GM12878 (cell line): ENCODE results near the gene C15orf39. TPM values are rescaled to one million over a fixed set of nuclear protein-coding genes. Genes with fewer than 3 reads are reported as not detected.

Experiments
- ATAC-seq: fragments of 200-7000 bp; cut with Tn5 transposase; 3 replicates; pipeline ENCODE4 v1.9.1; 2020; ENCODE audit warnings: mild to moderate bottlenecking, moderate library complexity
- BruUV-seq: library from RNA; stranded (reverse); fragments of 400-500 nt; replicated peaks from 2 replicates; lab custom pipeline; 2021; lab: Mats Ljungman, UMichigan
- CTCF ChIA-PET: fragments of 300-600 bp; sonication (Branson Sonifier 250); formaldehyde crosslinking; extraction: SDS; loops from one replicate; lab custom pipeline; 2021; ENCODE audit warnings: inconsistent platforms; lab: Yijun Ruan, JAX
- POLR2A ChIA-PET: fragments of 350-600 bp; formaldehyde crosslinking; extraction: SDS; loops from one replicate; lab custom pipeline; 2021; ENCODE audit warnings: inconsistent platforms; lab: Charles Lee
- RAD21 ChIA-PET: fragments of 300-600 bp; sonication (Branson Sonifier 250); formaldehyde crosslinking; loops from one replicate; lab custom pipeline; 2023; ENCODE audit warnings: antibody characterized with exemption; ENCODE audit not compliant: unreplicated experiment; lab: Charles Lee
- SMC1A ChIA-PET: fragments of 300-600 bp; sonication (Branson Sonifier 250); formaldehyde crosslinking; loops from one replicate; lab custom pipeline; 2023; ENCODE audit not compliant: unreplicated experiment, uncharacterized antibody; lab: Charles Lee
- DNase-seq: peaks from one replicate; pipeline ENCODE4 v3.0.0-alpha.2; 2011; ENCODE audit warnings: low read depth, low spot score
- FAIRE-seq: peaks from 3 replicates; lab custom pipeline; 2011; peaks lifted over from hg19 to GRCh38; lab: Jason Lieb, UNC
- H2AFZ ChIP-seq: 2 replicates; pipeline ENCODE4 v1.6.0; 2011; ENCODE audit warnings: low read depth, low read length, control low read depth; ENCODE audit not compliant: control insufficient read depth
- H3K27ac ChIP-seq: 2 replicates; pipeline ENCODE4 v1.5.1; 2011; ENCODE audit warnings: control low read depth; ENCODE audit not compliant: control insufficient read depth, insufficient read depth
- H3K27me3 ChIP-seq, 2 experiments: replicated peaks in 1 of 2; 2 replicates each; pipeline versions ENCODE4 v1.6.0 to v1.6.1; 2011; ENCODE audit warnings: low read length in 1 of 2; ENCODE audit not compliant: control insufficient read depth in 2 of 2, insufficient read depth in 2 of 2
- H3K36me3 ChIP-seq, 2 experiments: 2 replicates each; pipeline ENCODE4 v1.5.1; 2011; ENCODE audit warnings: low read length in 1 of 2; ENCODE audit not compliant: control insufficient read depth in 2 of 2, insufficient read depth in 2 of 2
- H3K4me1 ChIP-seq: 2 replicates; pipeline ENCODE4 v1.6.1; 2011; ENCODE audit warnings: mild to moderate bottlenecking, low read length, moderate library complexity, mixed read lengths; ENCODE audit not compliant: control insufficient read depth, insufficient read depth
- H3K4me2 ChIP-seq: 2 replicates; pipeline ENCODE4 v1.6.0; 2011; ENCODE audit warnings: control low read depth; ENCODE audit not compliant: control insufficient read depth, insufficient read depth
- H3K4me3 ChIP-seq: fragments of 200-600 bp; sonication (generic); 2 replicates; pipeline ENCODE4 v1.5.1; 2016
- H3K79me2 ChIP-seq: 2 replicates; pipeline ENCODE4 v1.6.0; 2011; ENCODE audit warnings: low read length; ENCODE audit not compliant: control insufficient read depth, insufficient read depth
- H3K9ac ChIP-seq: 2 replicates; pipeline ENCODE4 v1.8.0; 2011; ENCODE audit warnings: low read length, control low read depth, mixed read lengths; ENCODE audit not compliant: control insufficient read depth, insufficient read depth
- H3K9me3 ChIP-seq: replicated peaks from 3 replicates; pipeline ENCODE4 v1.5.1; 2011; ENCODE audit warnings: mild to moderate bottlenecking, low read length; ENCODE audit not compliant: control insufficient read depth, insufficient read depth
- H4K20me1 ChIP-seq: 2 replicates; pipeline ENCODE4 v1.6.0; 2011; ENCODE audit not compliant: control insufficient read depth, insufficient read depth
- ATF3 ChIP-seq: IDR thresholded peaks from 2 replicates; pipeline ENCODE4 v1.6.1; 2011; ENCODE audit warnings: low read depth, mild to moderate bottlenecking, low read length, moderate library complexity, borderline replicate concordance; ENCODE audit errors: extremely low read depth
- BACH1 ChIP-seq: fragments of 450-650 bp; IDR thresholded peaks from 2 replicates; pipeline ENCODE4 v1.6.1; 2017; ENCODE audit warnings: mild to moderate bottlenecking, borderline replicate concordance
- CTCF ChIP-seq, 3 experiments: IDR thresholded peaks in 2 of 3; conservative IDR thresholded peaks in 1 of 3; 2 replicates each; pipeline ENCODE4 v1.5.1; 2011; ENCODE audit warnings: low read depth in 3 of 3, low read length in 3 of 3, mild to moderate bottlenecking in 3 of 3, control low read depth in 2 of 3, moderate library complexity in 2 of 3, inconsistent platforms in 1 of 3, mixed read lengths in 1 of 3; ENCODE audit not compliant: control insufficient read depth in 2 of 3, insufficient read depth in 1 of 3; ENCODE audit errors: extremely low read depth in 1 of 3
- MLLT1 ChIP-seq: fragments of 450-650 bp; IDR thresholded peaks from 2 replicates; pipeline ENCODE4 v1.6.1; 2016; ENCODE audit warnings: mild to moderate bottlenecking
- PML ChIP-seq: IDR thresholded peaks from 2 replicates; pipeline ENCODE4 v1.6.1; 2012; ENCODE audit warnings: low read length, inconsistent platforms
- RB1 ChIP-seq: fragments of 450-650 bp; formaldehyde crosslinking; IDR thresholded peaks from 2 replicates; pipeline ENCODE4 v1.6.1; 2017; ENCODE audit warnings: mild to moderate bottlenecking, borderline replicate concordance
- SMC3 ChIP-seq: IDR thresholded peaks from 2 replicates; pipeline ENCODE4 v1.6.1; 2011; ENCODE audit warnings: low read length, improper control_type of control experiment, borderline replicate concordance
- TCF12 ChIP-seq: IDR thresholded peaks from 2 replicates; pipeline ENCODE4 v1.6.1; 2011; ENCODE audit warnings: low read depth, mild to moderate bottlenecking, low read length
- ZBED1 ChIP-seq: IDR thresholded peaks from 2 replicates; pipeline ENCODE4 v1.6.1; 2016; ENCODE audit warnings: borderline replicate concordance
- WGBS: methylation state at CpG from one replicate; pipeline ENCODE4 v1.1.6; 2016; ENCODE audit warnings: low lambda C conversion rate; ENCODE audit not compliant: insufficient replicate concordance, insufficient coverage; ENCODE audit errors: missing lambda C conversion rate; 5-methylcytosine and 5-hydroxymethylcytosine counted together
- in situ Hi-C: fragments of 300-500 bp; cut with MboI; formaldehyde crosslinking; loops from 9 replicates; pipeline ENCODE4 v1.14.3; 2018; ENCODE audit warnings: mixed read lengths
- intact Hi-C: fragments of 100-400 bp; cut with micrococcal nuclease; formaldehyde crosslinking; loops from one replicate; pipeline ENCODE4 v1.14.2; 2022; ENCODE audit not compliant: unreplicated experiment
- polyA plus RNA-seq, 11 experiments: library from polyadenylated mRNA; depleted of rRNA in 4 of 11; unstranded in 6 of 11; stranded (reverse) in 5 of 11; fragments of >200 nt; fragmentation: Nextera tagmentation in 4 of 11; fragmentation: Illumina TruSeq in 1 of 11; extraction: Ambion mirVana in 4 of 11; extraction: Trizol in 1 of 11; gene quantifications; 1 replicate in 1 of 11; 2 replicates in 10 of 11; pipeline versions ENCODE4 v1.2.1 to v1.2.3, GENCODE V29; 2011 to 2016; ENCODE audit warnings: inconsistent platforms in 2 of 11, missing spikeins in 2 of 11, low read depth in 1 of 11
- total RNA-seq, 4 experiments: library from RNA; depleted of rRNA in 3 of 4; stranded (reverse); fragments of >200 nt in 3 of 4; fragmentation: Illumina TruSeq in 1 of 4; extraction: Trizol in 1 of 4; gene quantifications; 2 replicates each; pipeline versions ENCODE4 v1.2.1 to v1.2.3, GENCODE V29; 2013 to 2021

Gene C15orf39
- total and polyA plus RNA-seq, 10 of the 15 experiments (the other 5 are each of a cell fraction or from before 2014, with no cell fraction given), result 2.3 to 139 (median 33.0) TPM

GRCh38 chr15:75209289-75209676 is 7.6 kb downstream of the C15orf39 start:
- DNase-seq, result no peak
- H3K4me2 ChIP-seq, result peak overlapping the region; percentile 64
- in situ Hi-C loops, result no loop called here
- H2AFZ ChIP-seq, result no peak overlapping the region
- H3K36me3 ChIP-seq, result peaks cover 69 to 76% of the 10 kb centered on the region in 2 experiments
- WGBS, result 76% methylated on average over 8 of the region's 8 CpGs
- intact Hi-C loops, result no loop called here
- ChIA-PET POLR2A (interaction anchor here (0.9 to 1.9 kb wide), 5 partner anchors 9 to 186 kb away, joined by 3 to 6 read pairs (median 3); partner anchors contain the start of gene PPCDC), SMC1A (interaction anchor here (0.9 to 1.5 kb wide), 4 partner anchors 10 to 177 kb away, joined by 3 to 6 read pairs (median 4); no protein-coding TSS in a partner anchor), RAD21 (interaction anchor here (0.6 to 3.0 kb wide), 5 partner anchors 143 to 179 kb away, joined by 3 to 13 read pairs (median 3); no protein-coding TSS in a partner anchor), CTCF (interaction anchor here (0.7 to 7.5 kb wide), 5 partner anchors 9 to 259 kb away, joined by 3 to 95 read pairs (median 3); no protein-coding TSS in a partner anchor)
- peaks cover 78% of the 10 kb centered on the region for H4K20me1 ChIP-seq
- H3K79me2 ChIP-seq, result peaks cover 86% of the 10 kb centered on the region
- no peak for ATAC-seq
- 0 out of 2 replicates have a peak, but pooled peaks have one; percentile 13 for TF ChIP-seq BACH1
- TF ChIP-seq TCF12, result no peak
- TF ChIP-seq CTCF (IDR thresholded peaks at IDR 0.05 in 2 of 3, conservative IDR thresholded peaks at IDR 0.05 in 1 of 3; ENCODE audit: control insufficient read depth in 2 of 3, extremely low read depth in 1 of 3, insufficient read depth in 1 of 3, low read depth in 3 of 3, low read length in 3 of 3), result no peak
- no peak for TF ChIP-seq ZBED1
- TF ChIP-seq RB1, result no peak
- no peak for TF ChIP-seq ATF3
- no peak for TF ChIP-seq SMC3
- no peak for TF ChIP-seq MLLT1
- no peak for TF ChIP-seq PML
- H3K9me3 ChIP-seq, result no peaks in the 10 kb centered on the region
- H3K27me3 ChIP-seq, result no peaks in the 10 kb centered on the region
- BruUV-seq, result no TSS peak
- no peak for FAIRE-seq
- peak overlapping the region; percentile 60 for H3K4me3 ChIP-seq
- peak overlapping the region; percentile 44; the same call in 1 of the 2 replicates for H3K9ac ChIP-seq
- peaks cover 19% of the 10 kb centered on the region for H3K4me1 ChIP-seq
- H3K27ac ChIP-seq, result no peak overlapping the region
